Stimulated activated CD8-positive, alpha-beta memory T cell treated with anti-CD3 and anti-CD28 coated beads, Interleukin-7, amount 100 ng/mL, for 48 hours (primary cell): ENCODE results near the gene FBN1.

Source experiments
- DNase-seq, 2 donors: peaks; one replicate each; pipeline ENCODE4 v3.0.0-alpha.2; 2020; ENCODE audit warnings: low read depth in 1 of 2; ENCODE audit errors: extremely low read depth in 1 of 2

The FBN1 gene

GRCh38 chr15:48440084-48440483, 205.4 kb downstream of the FBN1 start:
- DNase-seq, result no peak

GRCh38 chr15:48437178-48437577, 208.3 kb downstream of the FBN1 start:
- DNase-seq, result no peak

GRCh38 chr15:48435321-48435720, 210.2 kb downstream of the FBN1 start:
- DNase-seq, result no peak

GRCh38 chr15:48433226-48433886, 212.2 kb downstream of the FBN1 start:
- DNase-seq, result peak in 1 of 2 donors; percentile 0

GRCh38 chr15:48432688-48433087, 212.8 kb downstream of the FBN1 start:
- DNase-seq, result no peak

- no peak for DNase-seq
Measured at GRCh38 chr15:48427960-48428547, 217.5 kb downstream of the FBN1 start.

- DNase-seq, result no peak
Measured at GRCh38 chr15:48427479-48427878, 218.0 kb downstream of the FBN1 start.

GRCh38 chr15:48426941-48427340, 218.6 kb downstream of the FBN1 start:
- no peak for DNase-seq

GRCh38 chr15:48426044-48426443, 219.5 kb downstream of the FBN1 start:
- no peak for DNase-seq

- DNase-seq, result no peak
Measured at GRCh38 chr15:48425051-48425450, 220.5 kb downstream of the FBN1 start.

GRCh38 chr15:48423896-48424475, 221.5 kb downstream of the FBN1 start:
- DNase-seq, result no peak

- no peak for DNase-seq
Measured at GRCh38 chr15:48423342-48423741, 222.2 kb downstream of the FBN1 start.

- no peak for DNase-seq
Measured at GRCh38 chr15:48422401-48422800, 223.1 kb downstream of the FBN1 start.

- no peak for DNase-seq
Measured at GRCh38 chr15:48421362-48421761, 224.1 kb downstream of the FBN1 start.

- DNase-seq, result no peak
Measured at GRCh38 chr15:48419896-48420295, 225.6 kb downstream of the FBN1 start.

- no peak for DNase-seq
Measured at GRCh38 chr15:48418343-48418742, 227.2 kb downstream of the FBN1 start.

- no peak for DNase-seq
Measured at GRCh38 chr15:48416301-48416700, 229.2 kb downstream of the FBN1 start.

- no peak for DNase-seq
Measured at GRCh38 chr15:48415036-48415886, 230.2 kb downstream of the FBN1 start.

- DNase-seq, result no peak
Measured at GRCh38 chr15:48414015-48414414, 231.5 kb downstream of the FBN1 start.

- DNase-seq, result no peak
Measured at GRCh38 chr15:48413304-48413703, 232.2 kb downstream of the FBN1 start.

- DNase-seq, result no peak
Measured at GRCh38 chr15:48411971-48412591, 233.4 kb downstream of the FBN1 start.
